Keratinocyte (primary cell): ENCODE results near the gene MBP.

Source experiments
- CTCF ChIP-seq, 3 experiments: IDR thresholded peaks in 1 of 3; conservative IDR thresholded peaks in 1 of 3; optimal IDR thresholded peaks in 1 of 3; 2 replicates in 2 of 3; 3 replicates in 1 of 3; pipeline versions ENCODE3 to v1.5.1; 2011; ENCODE audit warnings: low read length in 3 of 3, mild to moderate bottlenecking in 3 of 3, moderate library complexity in 2 of 3, control low read depth in 1 of 3, inconsistent platforms in 1 of 3; ENCODE audit not compliant: insufficient read depth in 2 of 3; ENCODE audit errors: extremely low read depth in 1 of 3
- EZH2 ChIP-seq: IDR thresholded peaks from one replicate; pipeline ENCODE4 v1.6.1; 2012; ENCODE audit warnings: inconsistent platforms, mild to moderate bottlenecking, low read length, moderate library complexity

GRCh38 chr18:77127769-77128671, 4.6 kb downstream of the MBP start:
- TF ChIP-seq EZH2: no peak
- no peak for TF ChIP-seq CTCF (optimal IDR thresholded peaks at IDR 0.05 in 1 of 3, IDR thresholded peaks at IDR 0.05 in 1 of 3, conservative IDR thresholded peaks at IDR 0.05 in 1 of 3; ENCODE audit: extremely low read depth in 1 of 3, insufficient read depth in 2 of 3, low read length in 3 of 3)
